Endothelial cell of umbilical vein (primary cell): ENCODE results near the gene MTSS2. TPM values are rescaled to one million over a fixed set of nuclear protein-coding genes. Genes with fewer than 3 reads are reported as not detected.

Experiments used
- BruUV-seq: library from RNA; stranded (reverse); fragments of 400-500 nt; replicated peaks from 2 replicates; lab custom pipeline; 2021; lab: Mats Ljungman, UMichigan
- CTCF ChIA-PET: fragments of 300-600, 350-600 bp; sonication (Branson Sonifier 250); formaldehyde crosslinking; loops from one replicate; lab custom pipeline; 2021; ENCODE audit warnings: antibody characterized with exemption, inconsistent platforms; lab: Charles Lee
- POLR2A ChIA-PET: fragments of 300-600, 350-600 bp; sonication (Branson Sonifier 250); formaldehyde crosslinking; loops from one replicate; lab custom pipeline; 2021; ENCODE audit warnings: antibody characterized with exemption, inconsistent platforms; lab: Charles Lee
- DNase-seq: peaks from one replicate; pipeline ENCODE4 v3.0.0-alpha.2; 2011; ENCODE audit warnings: low read depth, low spot score
- FAIRE-seq: peaks from 2 replicates; lab custom pipeline; 2011; peaks lifted over from hg19 to GRCh38; lab: Jason Lieb, UNC
- H2AFZ ChIP-seq: 2 replicates; pipeline ENCODE4 v1.6.0; 2012; ENCODE audit warnings: low read depth, low read length, control low read depth, inconsistent platforms
- H3K27ac ChIP-seq: 2 replicates; pipeline ENCODE4 v1.5.1; 2011; ENCODE audit warnings: low read depth, mild to moderate bottlenecking, control low read depth, low read length, moderate library complexity; ENCODE audit not compliant: insufficient read depth
- H3K27me3 ChIP-seq, 2 experiments: 2 replicates each; pipeline versions ENCODE4 v1.6.0 to v1.6.1; 2011; ENCODE audit warnings: low read length in 2 of 2, mixed read lengths in 1 of 2; ENCODE audit not compliant: control insufficient read depth in 2 of 2, insufficient read depth in 2 of 2
- H3K36me3 ChIP-seq, 2 experiments: 2 replicates in 1 of 2; 3 replicates in 1 of 2; pipeline ENCODE4 v1.5.1; 2011; ENCODE audit warnings: low read length in 2 of 2, mild to moderate bottlenecking in 1 of 2, moderate library complexity in 1 of 2; ENCODE audit not compliant: control insufficient read depth in 2 of 2, insufficient read depth in 2 of 2; ENCODE audit errors: extremely low read depth in 1 of 2
- H3K4me1 ChIP-seq: 3 replicates; pipeline ENCODE4 v1.5.1; 2011; ENCODE audit warnings: mild to moderate bottlenecking, low read length; ENCODE audit not compliant: control insufficient read depth, insufficient read depth; ENCODE audit errors: extremely low read depth
- H3K4me2 ChIP-seq: 2 replicates; pipeline ENCODE4 v1.6.1; 2011; ENCODE audit warnings: low read length, control low read depth, mixed read lengths; ENCODE audit not compliant: insufficient read depth
- H3K4me3 ChIP-seq, 3 experiments: fragments of 200-600 bp in 1 of 3; sonication (generic), shearing (Covaris generic) in 1 of 3; replicated peaks in 1 of 3; 2 replicates each; pipeline ENCODE4 v1.5.1; 2011 to 2016; ENCODE audit warnings: control low read depth in 3 of 3, low read length in 3 of 3, mild to moderate bottlenecking in 2 of 3, inconsistent platforms in 1 of 3, low read depth in 1 of 3, moderate library complexity in 1 of 3; ENCODE audit not compliant: insufficient read depth in 1 of 3
- H3K79me2 ChIP-seq: 2 replicates; pipeline ENCODE4 v1.6.0; 2012; ENCODE audit warnings: low read length, inconsistent platforms; ENCODE audit not compliant: control insufficient read depth, insufficient read depth
- H3K9ac ChIP-seq: replicated peaks from 2 replicates; pipeline ENCODE3; 2011; ENCODE audit warnings: low read length, control low read depth; ENCODE audit not compliant: insufficient read depth; ENCODE audit errors: extremely low read depth
- H3K9me1 ChIP-seq: replicated peaks from 3 replicates; pipeline ENCODE4 v1.6.0; 2011; ENCODE audit warnings: mild to moderate bottlenecking, low read length; ENCODE audit not compliant: control insufficient read depth, insufficient read depth; ENCODE audit errors: extremely low read depth
- H3K9me3 ChIP-seq: replicated peaks from 2 replicates; pipeline ENCODE4 v1.5.1; 2012; ENCODE audit warnings: low read length, inconsistent platforms; ENCODE audit not compliant: control insufficient read depth, insufficient read depth
- H4K20me1 ChIP-seq: replicated peaks from 2 replicates; pipeline ENCODE3; 2011; ENCODE audit warnings: mild to moderate bottlenecking, low read length; ENCODE audit not compliant: control insufficient read depth, insufficient read depth; ENCODE audit errors: extremely low read depth
- CTCF ChIP-seq, 2 donors: IDR thresholded peaks; 1 replicate in 1 of 2; 2 replicates in 1 of 2; pipeline ENCODE4 v1.5.1; 2011; ENCODE audit warnings: low read length in 2 of 2, mild to moderate bottlenecking in 2 of 2, moderate library complexity in 2 of 2, control low read depth in 1 of 2, inconsistent platforms in 1 of 2, low read depth in 1 of 2; ENCODE audit not compliant: insufficient read depth in 1 of 2; ENCODE audit errors: extremely low read depth in 1 of 2
- EZH2 ChIP-seq: IDR thresholded peaks from 2 replicates; pipeline ENCODE4 v1.6.1; 2012; ENCODE audit warnings: borderline replicate concordance, low read depth, mild to moderate bottlenecking, moderate library complexity, low read length, inconsistent platforms; ENCODE audit not compliant: severe bottlenecking
- FOS ChIP-seq: IDR thresholded peaks from 2 replicates; pipeline ENCODE4 v1.6.1; 2011; ENCODE audit warnings: mild to moderate bottlenecking, low read length, moderate library complexity, borderline replicate concordance; ENCODE audit not compliant: insufficient read depth
- GATA2 ChIP-seq: IDR thresholded peaks from 2 replicates; pipeline ENCODE4 v1.7.0; 2011; ENCODE audit warnings: low read depth, mild to moderate bottlenecking, moderate library complexity, mixed read lengths, low read length; ENCODE audit not compliant: insufficient read length, insufficient read depth
- JUN ChIP-seq: IDR thresholded peaks from 2 replicates; pipeline ENCODE4 v1.6.1; 2011; ENCODE audit warnings: borderline replicate concordance, low read depth; ENCODE audit not compliant: insufficient read length, insufficient read depth
- MAX ChIP-seq: IDR thresholded peaks from 2 replicates; pipeline ENCODE4 v1.6.1; 2011; ENCODE audit not compliant: insufficient read depth, insufficient read length
- MYC ChIP-seq: IDR thresholded peaks from one replicate; pipeline ENCODE4 v1.6.1; 2011; ENCODE audit warnings: mild to moderate bottlenecking, low read depth, low read length
- POLR2A ChIP-seq: IDR thresholded peaks from 2 replicates; pipeline ENCODE4 v1.6.1; 2012; ENCODE audit warnings: low read depth, mild to moderate bottlenecking, control low read depth, low read length
- POLR2AphosphoS5 ChIP-seq: IDR thresholded peaks from 2 replicates; pipeline ENCODE4 v1.6.1; 2012; ENCODE audit warnings: low read depth, mild to moderate bottlenecking, control low read depth, low read length, moderate library complexity; ENCODE audit not compliant: insufficient read depth
- dilution Hi-C: fragments of 300-500 bp; cut with MboI; formaldehyde crosslinking; loops from one replicate; pipeline ENCODE4 v1.15.0; 2019; ENCODE audit warnings: low sequenced_read_pairs; ENCODE audit not compliant: extremely low pct_ligation_motif_present
- intact Hi-C: fragments of 100-400 bp; cut with micrococcal nuclease; formaldehyde crosslinking; loops from one replicate; pipeline ENCODE4 v1.10.0; 2022
- polyA plus RNA-seq, 4 experiments: library from polyadenylated mRNA; depleted of rRNA in 3 of 4; stranded (reverse) in 3 of 4; unstranded in 1 of 4; fragments of >200 nt; gene quantifications; 2 replicates each; pipeline versions ENCODE4 v1.2.1 to v1.2.3, GENCODE V29; 2011 to 2012; ENCODE audit warnings: missing spikeins in 1 of 4
- total RNA-seq: library from RNA; stranded (reverse); gene quantifications from 2 replicates; pipeline ENCODE4 v1.2.3, GENCODE V29; 2021

MTSS2 gene
- total and polyA plus RNA-seq, 2 donors (not counting 3 experiments of a cell fraction or from before 2014, with no cell fraction given), result 38.4 to 42.3 TPM

DNA sequence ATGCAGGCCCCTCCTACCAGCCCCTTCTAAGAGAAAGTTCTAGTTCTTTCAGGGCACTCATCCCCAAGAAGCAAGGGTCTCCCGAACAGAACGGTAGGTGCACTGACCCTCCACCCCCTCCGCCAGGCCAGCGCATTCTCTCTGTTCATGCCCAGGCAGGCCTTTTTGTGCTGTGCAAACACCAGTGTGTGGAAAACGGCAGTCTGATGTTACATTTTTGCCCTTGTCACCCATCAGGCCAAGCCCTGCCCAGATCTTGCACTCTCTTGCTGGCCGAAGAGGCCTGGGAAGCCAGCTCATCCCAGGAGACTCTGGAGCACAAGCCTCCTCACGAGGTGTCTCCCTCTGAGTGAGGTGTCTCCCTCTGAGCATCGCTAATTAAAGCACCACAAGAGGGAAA, 16.1 kb upstream of the MTSS2 start:
- H3K4me1 ChIP-seq, result peaks cover 12% of the 10 kb centered on the region
- H3K4me2 ChIP-seq, result no peak overlapping the region
- H3K27ac ChIP-seq, result no peak overlapping the region
- FAIRE-seq, result no peak
- no TSS peak for BruUV-seq
- no peaks in the 10 kb centered on the region for H3K36me3 ChIP-seq
- no peak overlapping the region for H3K9ac ChIP-seq
- H3K79me2 ChIP-seq, result no peaks in the 10 kb centered on the region
- H3K9me1 ChIP-seq, result no peaks in the 10 kb centered on the region
- no peak for DNase-seq
- intact Hi-C loops (no loop called here), dilution Hi-C loops (no loop called here)
- ChIA-PET POLR2A (no interaction called here), CTCF (interaction anchor here (1.1 kb wide), 1 partner anchor 183 kb away, joined by 3 read pairs; no protein-coding TSS in a partner anchor)
- no peak overlapping the region for H2AFZ ChIP-seq
- TF ChIP-seq POLR2AphosphoS5, result no peak
- TF ChIP-seq POLR2A, result no peak
- no peak for TF ChIP-seq MAX
- TF ChIP-seq GATA2, result no peak
- no peak for TF ChIP-seq MYC
- TF ChIP-seq JUN, result no peak
- no peak for TF ChIP-seq CTCF (IDR thresholded peaks at IDR 0.05; ENCODE audit: extremely low read depth in 1 of 2, insufficient read depth in 1 of 2, low read depth in 1 of 2, low read length in 2 of 2)
- TF ChIP-seq FOS, result no peak
- TF ChIP-seq EZH2, result no peak
- H3K9me3 ChIP-seq, result no peaks in the 10 kb centered on the region
- no peak overlapping the region for H3K4me3 ChIP-seq
- no peaks in the 10 kb centered on the region for H4K20me1 ChIP-seq
- H3K27me3 ChIP-seq, result no peaks in the 10 kb centered on the region
